ENCODE measurements around the gene NUDT13. TPM values are rescaled to one million over a fixed set of nuclear protein-coding genes. Genes with fewer than 3 reads are reported as not detected.

NUDT13 gene
- total and polyA plus RNA-seq, 9 of the 15 experiments (the other 6 are each of a cell fraction or from before 2014, with no cell fraction given): 4.7 to 11.1 (median 5.6) TPM

GRCh38 chr10:73095481-73096021, 14.7 kb upstream of the NUDT13 start (continued):
- peak; percentile 30 for TF ChIP-seq ETV1 (tag; conservative IDR thresholded peaks at IDR 0.05; ENCODE audit: low read depth)
- 0 out of 4 replicates have a peak, but pooled peaks of 1 of the 2 experiments have one; percentile 44 for TF ChIP-seq TEAD1 (CRISPR knock-in tag; IDR thresholded peaks at IDR 0.05)
- no peak for TF ChIP-seq ZNF146 (CRISPR knock-in tag; IDR thresholded peaks at IDR 0.05; ENCODE audit: unreplicated experiment)
- no peak for TF ChIP-seq NFYB (IDR thresholded peaks at IDR 0.05; ENCODE audit: extremely low read depth, insufficient read length)
- TF ChIP-seq CHD2 (IDR thresholded peaks at IDR 0.05; ENCODE audit: low read depth, low read length): no peak
- no peak for TF ChIP-seq CHD4 (IDR thresholded peaks at IDR 0.05; ENCODE audit: insufficient read depth, insufficient replicate concordance, low read depth, low read length, poor library complexity, severe bottlenecking)
- TF ChIP-seq ZFP30 (CRISPR knock-in tag; IDR thresholded peaks at IDR 0.05; ENCODE audit: borderline replicate concordance): no peak
- TF ChIP-seq ETS1 (conservative IDR thresholded peaks at IDR 0.05; ENCODE audit: control insufficient read depth, low read depth, low read length): no peak
- TF ChIP-seq SMAD1 (IDR thresholded peaks at IDR 0.05; ENCODE audit: low read depth, low read length, partially characterized antibody): no peak
- TF ChIP-seq PHF8 (IDR thresholded peaks at IDR 0.05; ENCODE audit: borderline replicate concordance, low read length): no peak
- TF ChIP-seq MCM2 (IDR thresholded peaks at IDR 0.05; ENCODE audit: low read depth): no peak
- no peak for TF ChIP-seq ILK (tag; IDR thresholded peaks at IDR 0.05; ENCODE audit: borderline replicate concordance, low read depth)
- TF ChIP-seq ETV5 (CRISPR knock-in tag; IDR thresholded peaks at IDR 0.05; ENCODE audit: low read depth): no peak
- TF ChIP-seq E2F1 (CRISPR knock-in tag; IDR thresholded peaks at IDR 0.05): no peak
- 0 out of 2 replicates have a peak, but pooled peaks have one; percentile 45 for TF ChIP-seq ZBTB26 (CRISPR knock-in tag; IDR thresholded peaks at IDR 0.05)
- TF ChIP-seq CAMTA2 (CRISPR knock-in tag; conservative IDR thresholded peaks at IDR 0.05): no peak
- 0 out of 4 replicates have a peak, but pooled peaks of 1 of the 2 experiments have one; percentile 65 for TF ChIP-seq UBTF (IDR thresholded peaks at IDR 0.05; ENCODE audit: borderline replicate concordance in 1 of 2, low read depth in 2 of 2, low read length in 2 of 2)
- TF ChIP-seq BRD9 (IDR thresholded peaks at IDR 0.05; ENCODE audit: low read depth, partially characterized antibody): peak; percentile 50
- peak; percentile 52; the same call in 1 of the 2 replicates for TF ChIP-seq PML (IDR thresholded peaks at IDR 0.05; ENCODE audit: low read length)
- TF ChIP-seq CHD1 (IDR thresholded peaks at IDR 0.05; ENCODE audit: low read length): peak; percentile 52
- TF ChIP-seq CREM (IDR thresholded peaks at IDR 0.05; ENCODE audit: low read depth): peak; percentile 61
- TF ChIP-seq RBM14 (IDR thresholded peaks at IDR 0.05; ENCODE audit: borderline replicate concordance, insufficient read depth, low read depth, low read length): no peak

Measured in K562 (cell line).